Fibroblast of lung (primary cell): ENCODE results near the gene PTPRM. TPM values are rescaled to one million over a fixed set of nuclear protein-coding genes. Genes with fewer than 3 reads are reported as not detected.

Experiments used
- DNase-seq, 2 donors: peaks; one replicate each; pipeline versions ENCODE4 v3.0.0 to v3.0.0-alpha.2; 2010; ENCODE audit warnings: low read depth in 2 of 2
- H2AFZ ChIP-seq: 2 replicates; pipeline ENCODE4 v1.5.1; 2012; ENCODE audit warnings: low read length, control low read depth, inconsistent platforms
- H3K27ac ChIP-seq: 2 replicates; pipeline ENCODE4 v1.5.1; 2011; ENCODE audit warnings: low read length, control low read depth; ENCODE audit not compliant: insufficient read depth
- H3K27me3 ChIP-seq: 2 replicates; pipeline ENCODE4 v1.5.1; 2011; ENCODE audit warnings: mild to moderate bottlenecking, low read length; ENCODE audit not compliant: control insufficient read depth, insufficient read depth
- H3K36me3 ChIP-seq: 2 replicates; pipeline ENCODE4 v1.5.1; 2011; ENCODE audit warnings: low read length; ENCODE audit not compliant: control insufficient read depth, insufficient read depth
- H3K4me1 ChIP-seq: 2 replicates; pipeline ENCODE4 v1.5.1; 2011; ENCODE audit warnings: low read length; ENCODE audit not compliant: control insufficient read depth, insufficient read depth; ENCODE audit errors: extremely low read depth
- H3K4me2 ChIP-seq: 2 replicates; pipeline ENCODE4 v1.5.1; 2011; ENCODE audit warnings: low read length, control low read depth; ENCODE audit not compliant: insufficient read depth; ENCODE audit errors: extremely low read depth
- H3K4me3 ChIP-seq, 4 experiments: fragments of 200-600 bp in 1 of 4; sonication (generic) in 1 of 4; replicated peaks in 1 of 4; 2 replicates each; pipeline ENCODE4 v1.5.1; 2011 to 2016; ENCODE audit warnings: low read length in 4 of 4, low read depth in 3 of 4, mild to moderate bottlenecking in 3 of 4, control low read depth in 2 of 4, inconsistent platforms in 1 of 4, mixed read lengths in 1 of 4; ENCODE audit not compliant: insufficient read depth in 1 of 4; ENCODE audit errors: control extremely low read depth in 1 of 4
- H3K79me2 ChIP-seq: 2 replicates; pipeline ENCODE4 v1.5.1; 2012; ENCODE audit warnings: mild to moderate bottlenecking, low read length, inconsistent platforms; ENCODE audit not compliant: control insufficient read depth, insufficient read depth
- H3K9ac ChIP-seq: 2 replicates; pipeline ENCODE4 v1.5.1; 2011; ENCODE audit warnings: mild to moderate bottlenecking, low read length, control low read depth; ENCODE audit not compliant: insufficient read depth
- H3K9me3 ChIP-seq: 2 replicates; pipeline ENCODE4 v1.5.1; 2012; ENCODE audit warnings: low read depth, low read length; ENCODE audit not compliant: control insufficient read depth, insufficient read depth
- H4K20me1 ChIP-seq: 2 replicates; pipeline ENCODE4 v1.5.1; 2011; ENCODE audit warnings: low read length; ENCODE audit not compliant: control insufficient read depth, insufficient read depth; ENCODE audit errors: extremely low read depth
- CTCF ChIP-seq, 2 donors: IDR thresholded peaks in 1 of 2; conservative IDR thresholded peaks in 1 of 2; 1 replicate in 1 of 2; 2 replicates in 1 of 2; pipeline ENCODE4 v1.5.1; 2011 to 2012; ENCODE audit warnings: low read length in 2 of 2, control low read depth in 1 of 2, inconsistent platforms in 1 of 2, low read depth in 1 of 2, mild to moderate bottlenecking in 1 of 2
- EZH2 ChIP-seq: IDR thresholded peaks from 2 replicates; pipeline ENCODE4 v1.5.1; 2012; ENCODE audit warnings: low read length, control low read depth, mild to moderate bottlenecking; ENCODE audit errors: missing control alignments
- polyA plus RNA-seq, 2 donors: library from polyadenylated mRNA; depleted of rRNA in 1 of 2; stranded (reverse) in 1 of 2; unstranded in 1 of 2; fragments of >200 nt; gene quantifications; 2 replicates each; pipeline ENCODE4 v1.2.1, GENCODE V29; 2011 to 2012; ENCODE audit warnings: missing spikeins in 1 of 2
- total RNA-seq: library from RNA; depleted of rRNA; stranded (reverse); fragments of >200 nt; gene quantifications from 2 replicates; pipeline ENCODE4 v1.2.1, GENCODE V29; 2014

PTPRM gene
- total and polyA plus RNA-seq, 2 donors (not counting 1 experiment from before 2014, with no cell fraction given) = 86.6 to 87.0 TPM

GRCh38 chr18:8248576-8248975 is 681.5 kb downstream of the PTPRM start:
- Histone ChIP-seq H3K79me2 (no peaks in the 10 kb centered on the region), H3K27ac (no peak overlapping the region), H3K27me3 (no peaks in the 10 kb centered on the region), H3K4me2 (no peak overlapping the region), H3K9ac (no peak overlapping the region), H4K20me1 (no peaks in the 10 kb centered on the region), H3K4me1 (no peaks in the 10 kb centered on the region), H3K4me3 (no peak overlapping the region), H3K9me3 (no peaks in the 10 kb centered on the region), H2AFZ (no peak overlapping the region), H3K36me3 (no peaks in the 10 kb centered on the region)
- no peak for DNase-seq
- no peak for TF ChIP-seq EZH2
- TF ChIP-seq CTCF (conservative IDR thresholded peaks at IDR 0.05 in 1 of 2, IDR thresholded peaks at IDR 0.05 in 1 of 2; ENCODE audit: low read depth in 1 of 2, low read length in 2 of 2) = no peak

GRCh38 chr18:8249811-8250210 is 682.7 kb downstream of the PTPRM start:
- Histone ChIP-seq H2AFZ (no peak overlapping the region), H3K4me1 (no peaks in the 10 kb centered on the region), H3K9ac (no peak overlapping the region), H3K9me3 (no peaks in the 10 kb centered on the region), H3K4me3 (no peak overlapping the region), H3K36me3 (no peaks in the 10 kb centered on the region), H3K4me2 (no peak overlapping the region), H3K79me2 (no peaks in the 10 kb centered on the region), H3K27me3 (no peaks in the 10 kb centered on the region), H3K27ac (no peak overlapping the region), H4K20me1 (no peaks in the 10 kb centered on the region)
- DNase-seq = no peak
- TF ChIP-seq EZH2 (no peak), CTCF (conservative IDR thresholded peaks at IDR 0.05 in 1 of 2, IDR thresholded peaks at IDR 0.05 in 1 of 2; ENCODE audit: low read depth in 1 of 2, low read length in 2 of 2) (no peak)

GRCh38 chr18:8252371-8252770 is 685.3 kb downstream of the PTPRM start:
- Histone ChIP-seq H2AFZ (no peak overlapping the region), H4K20me1 (no peaks in the 10 kb centered on the region), H3K9me3 (no peaks in the 10 kb centered on the region), H3K79me2 (no peaks in the 10 kb centered on the region), H3K27ac (no peak overlapping the region), H3K9ac (no peak overlapping the region), H3K4me1 (no peaks in the 10 kb centered on the region), H3K27me3 (no peaks in the 10 kb centered on the region), H3K36me3 (no peaks in the 10 kb centered on the region), H3K4me3 (no peak overlapping the region), H3K4me2 (no peak overlapping the region)
- DNase-seq = peak in 1 of 2 donors; percentile 9
- TF ChIP-seq EZH2 = no peak
- TF ChIP-seq CTCF (conservative IDR thresholded peaks at IDR 0.05 in 1 of 2, IDR thresholded peaks at IDR 0.05 in 1 of 2; ENCODE audit: low read depth in 1 of 2, low read length in 2 of 2) = no peak
